ENCODE data around the gene CACNG8.
"Not testable (repeated sequence)": the region's sequence is repeated elsewhere in the genome, so short reads cannot be mapped to it uniquely, and the experiment has no call there.

- not testable (repeated sequence) for TF ChIP-seq EP300, CTCF (IDR thresholded peaks at IDR 0.05)
Measured at GRCh38 chr19:54036542-54036941, 73.8 kb downstream of the CACNG8 start.

All from ovary (tissue), 3 donors.